Hepatic stellate cell (primary cell): ENCODE measurements around the gene MTMR2.

Experiments used
- DNase-seq: peaks from one replicate; pipeline ENCODE4 v3.0.0; 2011; ENCODE audit warnings: low spot score

MTMR2 gene

GRCh38 chr11:95923728-95924413, at the start of gene MTMR2:
Gene MTMR2 (minus strand): TSS chr11:95924107. CDS start chr11:95923954, 153 bp downstream.
- DNase-seq, result peak; percentile 74

DNA sequence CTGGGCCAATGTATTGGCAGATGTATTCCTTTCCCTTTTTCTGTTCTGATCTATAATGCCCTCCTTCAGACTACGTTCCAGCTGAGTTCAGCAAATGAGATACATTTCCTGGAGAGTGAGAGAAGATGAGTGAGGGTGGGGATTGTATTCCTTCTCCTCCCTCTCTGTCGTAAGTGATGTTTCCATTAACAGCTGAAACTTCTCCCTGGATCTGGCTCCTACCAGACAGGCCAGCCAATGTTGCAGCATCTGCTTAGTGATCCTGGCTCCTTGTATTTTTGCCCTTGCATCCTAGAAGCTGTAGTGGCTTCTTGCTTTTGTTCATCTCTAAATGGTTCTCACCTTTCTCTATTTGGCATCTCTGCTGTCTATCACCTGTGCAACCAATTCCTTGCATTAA, 48.2 kb upstream of the MTMR2 start:
- no peak for DNase-seq

DNA sequence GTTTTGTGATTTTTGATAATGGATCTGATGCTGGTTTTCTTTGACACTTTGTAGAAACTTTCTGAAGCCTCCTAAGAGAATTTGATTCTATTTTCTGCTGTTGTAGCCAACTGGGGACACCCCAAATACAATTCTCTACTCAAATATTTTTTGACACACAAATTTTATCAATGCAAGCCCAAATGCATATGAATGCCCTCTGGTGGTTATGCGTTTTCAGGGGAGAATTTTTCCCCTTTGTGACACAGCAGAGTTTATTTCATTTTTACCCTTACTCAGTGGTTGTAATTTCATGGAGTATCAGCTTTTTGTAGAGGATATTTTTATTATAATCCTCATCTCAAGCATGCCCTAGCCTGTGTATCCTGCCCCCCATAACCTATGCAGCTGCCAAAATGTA, 44.7 kb upstream of the MTMR2 start:
- no peak for DNase-seq

GRCh38 chr11:95964281-95964680, 40.4 kb upstream of the MTMR2 start:
- no peak for DNase-seq

DNA sequence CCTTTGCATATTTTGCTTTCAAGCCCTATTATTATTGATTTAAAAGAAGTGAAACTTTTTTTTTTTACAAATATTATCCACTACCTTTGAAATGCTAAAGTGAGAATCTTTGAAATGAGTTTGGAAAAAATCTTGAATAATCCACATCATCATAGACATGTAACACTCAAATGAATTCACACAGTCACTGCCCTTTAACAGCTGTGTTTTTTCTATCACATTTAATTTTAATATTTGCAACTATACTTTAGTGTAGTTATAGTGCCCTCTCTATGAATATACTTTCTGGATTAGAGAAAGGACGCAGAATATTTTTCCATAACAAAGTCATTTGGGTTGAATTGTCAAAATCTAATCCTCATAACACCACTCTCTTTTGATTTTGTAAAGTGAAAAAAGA, 37.9 kb upstream of the MTMR2 start:
- DNase-seq, result no peak

DNA sequence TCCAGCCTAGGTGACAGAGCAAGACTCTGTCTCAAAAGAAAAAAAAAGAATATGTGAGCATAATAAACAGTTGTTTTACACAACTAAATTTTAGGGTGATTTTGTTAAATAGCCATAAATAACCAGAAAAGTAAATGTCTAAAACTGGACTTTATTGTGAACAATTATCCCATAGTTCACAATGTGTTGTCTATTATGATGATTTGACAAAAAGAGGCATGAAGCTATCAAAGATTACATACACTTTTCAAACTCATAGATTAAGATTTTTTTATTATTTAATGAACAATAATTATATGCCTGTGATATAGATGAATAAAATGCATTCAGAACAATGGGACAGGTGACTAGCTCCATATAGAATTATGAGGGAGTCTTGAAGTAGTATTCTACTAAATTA, 27.0 kb upstream of the MTMR2 start:
- no peak for DNase-seq

DNA sequence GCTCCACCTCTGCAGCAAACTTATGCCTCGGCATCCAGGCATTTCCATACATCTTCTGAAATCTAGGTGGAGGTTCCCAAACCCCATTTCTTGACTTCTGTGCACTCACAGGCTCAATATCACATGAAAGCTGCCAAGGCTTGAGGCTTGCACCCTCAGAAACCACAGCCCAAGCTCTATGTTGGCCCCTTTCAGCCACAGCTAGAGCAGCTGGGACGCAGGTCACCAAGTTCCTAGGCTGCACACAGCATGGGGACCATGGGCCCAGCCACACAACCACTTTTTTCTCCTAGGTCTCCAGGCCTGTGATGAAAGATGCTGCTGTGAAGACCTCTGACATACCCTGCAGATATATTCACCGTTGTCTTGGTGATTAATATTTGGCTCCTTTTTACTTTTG, 24.7 kb upstream of the MTMR2 start:
- no peak for DNase-seq

- no peak for DNase-seq
Measured at GRCh38 chr11:95944623-95945022, 20.7 kb upstream of the MTMR2 start.

- DNase-seq, result no peak
Measured at GRCh38 chr11:95943546-95943945, 19.6 kb upstream of the MTMR2 start.

DNA sequence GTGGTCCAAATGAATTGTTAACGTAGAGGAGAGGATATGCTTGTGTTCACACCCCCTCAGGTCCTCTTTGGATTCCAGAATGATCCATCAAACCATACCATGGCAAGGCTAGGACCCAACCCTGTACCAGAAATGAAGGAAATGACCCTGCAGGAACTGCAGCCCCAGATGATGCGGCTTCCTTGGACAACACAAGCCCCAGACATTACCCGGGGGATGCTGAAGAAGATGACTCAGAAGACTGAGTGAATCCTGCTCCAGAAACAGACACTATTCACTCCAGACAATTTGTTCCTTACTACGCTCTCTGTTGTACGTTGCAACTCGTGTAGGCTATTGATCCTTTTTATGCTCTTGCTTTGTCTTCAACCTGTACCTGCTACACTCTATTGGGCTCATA, 15.2 kb upstream of the MTMR2 start:
- DNase-seq, result no peak

DNA sequence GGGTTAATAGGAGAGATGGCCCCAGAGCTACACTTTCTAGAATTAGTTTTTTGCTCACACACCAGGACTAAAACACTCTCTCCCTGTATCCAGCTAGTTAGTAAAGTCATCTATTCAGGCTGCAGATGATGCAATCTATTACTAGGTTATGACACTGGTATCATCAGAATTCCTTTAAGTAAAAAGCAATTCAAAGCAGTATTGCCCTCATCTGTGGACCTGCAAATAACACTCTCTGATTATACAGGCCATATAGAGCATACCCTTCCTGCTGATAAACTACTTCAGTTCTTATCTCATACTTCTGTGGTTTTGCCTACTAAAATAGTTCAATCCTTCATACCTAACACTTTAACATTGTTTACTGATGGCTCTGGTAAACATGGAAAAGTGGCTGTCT, 13.5 kb upstream of the MTMR2 start:
- no peak for DNase-seq

GRCh38 chr11:95933594-95933993, 9.7 kb upstream of the MTMR2 start:
- DNase-seq, result no peak

- DNase-seq, result no peak
Measured at GRCh38 chr11:95931916-95932315, 8.0 kb upstream of the MTMR2 start.

- DNase-seq, result no peak
Measured at GRCh38 chr11:95930948-95931347, 7.0 kb upstream of the MTMR2 start.

- no peak for DNase-seq
Measured at GRCh38 chr11:95926726-95927125, 2.8 kb upstream of the MTMR2 start.

GRCh38 chr11:95925011-95925410, 1.1 kb upstream of the MTMR2 start:
- no peak for DNase-seq

DNA sequence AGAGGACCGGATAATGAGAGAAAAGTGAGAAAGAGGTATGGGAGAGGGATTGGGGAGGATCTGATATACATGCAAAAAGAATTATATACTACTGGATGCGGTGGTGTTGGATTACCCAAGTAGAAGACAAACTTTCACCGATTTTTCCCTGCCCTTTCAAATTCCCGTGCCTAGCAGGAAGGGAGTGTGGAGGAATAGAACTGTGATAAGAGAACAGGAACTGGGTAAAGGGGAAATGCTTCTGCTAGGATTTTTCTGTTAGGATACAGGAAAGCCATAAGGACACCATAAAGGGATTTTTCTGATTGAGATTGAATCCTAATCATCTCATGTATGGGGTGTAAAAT, 480 bp upstream of the MTMR2 start:
- DNase-seq, result no peak

DNA sequence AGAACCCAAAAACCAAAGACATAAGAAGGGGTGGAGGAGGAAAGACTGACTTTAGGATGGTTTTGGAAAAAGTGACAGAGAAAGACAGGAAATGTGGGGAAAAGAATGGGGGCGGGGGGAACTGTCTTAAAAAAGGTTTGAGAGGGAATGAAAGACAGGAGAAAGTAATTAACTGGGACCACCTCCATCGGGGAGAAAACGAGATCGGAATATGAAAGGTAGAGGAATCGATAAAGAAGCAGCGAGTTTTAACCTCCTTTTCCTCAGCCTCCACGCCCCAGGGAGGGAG, 524 bp downstream of the MTMR2 start:
- no peak for DNase-seq

DNA sequence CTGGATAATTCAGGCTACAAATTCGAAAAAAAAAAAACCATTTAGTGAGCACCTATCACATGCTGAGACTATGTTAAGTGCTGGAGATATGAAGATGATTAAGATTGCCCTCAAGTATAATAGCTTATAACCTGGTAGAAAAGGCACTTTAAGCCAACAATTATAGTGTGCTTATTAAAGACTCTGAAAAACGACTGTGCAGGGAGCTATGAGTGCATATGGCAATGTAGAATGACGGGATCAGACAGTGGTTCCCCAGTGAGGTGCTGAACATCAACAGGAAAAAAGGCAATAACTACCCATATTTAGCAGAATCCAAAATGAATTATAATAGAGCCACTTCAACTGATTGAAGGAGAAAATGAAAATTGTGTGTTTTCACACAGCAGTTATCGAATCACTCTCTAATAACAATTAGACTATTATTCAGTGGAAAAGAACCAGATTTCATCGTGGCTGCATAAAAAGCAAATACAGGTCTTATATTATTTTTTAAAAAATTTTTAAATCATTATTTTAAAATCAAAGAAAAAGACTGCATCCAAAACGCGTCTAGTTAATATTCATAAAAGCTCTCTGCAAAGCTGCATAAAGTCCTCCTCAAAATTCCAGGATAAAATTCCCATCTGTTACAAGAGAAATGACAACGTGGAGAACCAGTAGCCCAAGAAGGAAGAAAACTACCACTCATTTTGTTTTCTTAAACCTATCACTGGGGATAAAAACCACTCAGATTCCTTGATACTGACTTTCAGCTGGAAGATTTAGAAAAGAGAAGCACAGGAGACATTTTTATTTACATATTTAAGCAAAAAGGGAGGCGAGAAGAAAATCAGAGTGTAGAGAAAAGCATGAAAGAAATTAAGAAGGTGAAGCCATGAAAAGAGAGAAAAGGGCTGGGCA, 1.1 kb downstream of the MTMR2 start:
- no peak for DNase-seq

- DNase-seq, result no peak
Measured at GRCh38 chr11:95922099-95922498, 1.8 kb downstream of the MTMR2 start.

DNA sequence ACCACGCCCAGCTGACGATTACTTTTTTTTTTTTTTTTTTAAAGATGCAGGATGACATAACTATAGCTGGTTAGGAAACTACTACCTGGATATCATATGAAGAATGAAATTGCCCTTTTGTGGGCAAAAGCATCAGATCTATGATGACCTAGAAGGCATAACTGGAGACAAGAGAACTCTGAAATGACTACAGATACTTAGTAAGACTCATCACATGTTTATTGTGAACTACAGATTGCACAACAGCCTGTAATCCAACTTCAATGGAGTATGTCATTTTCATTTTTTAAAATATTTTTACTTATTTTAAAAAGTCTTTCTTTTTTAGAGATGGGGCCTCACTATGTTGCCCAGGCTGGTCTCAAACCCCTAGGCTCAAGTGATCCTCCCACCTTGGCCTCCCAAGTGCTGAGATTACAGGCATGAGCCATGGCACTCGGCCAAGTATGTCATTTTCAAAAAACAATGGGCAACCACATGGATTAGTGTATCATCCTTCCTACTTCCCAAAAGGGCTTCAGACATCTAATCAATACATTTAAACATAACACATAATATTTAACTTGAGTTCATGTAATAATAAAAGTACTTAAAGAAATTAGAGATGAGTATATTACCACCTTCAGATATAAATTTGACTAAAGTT, 3.3 kb downstream of the MTMR2 start:
- no peak for DNase-seq

DNA sequence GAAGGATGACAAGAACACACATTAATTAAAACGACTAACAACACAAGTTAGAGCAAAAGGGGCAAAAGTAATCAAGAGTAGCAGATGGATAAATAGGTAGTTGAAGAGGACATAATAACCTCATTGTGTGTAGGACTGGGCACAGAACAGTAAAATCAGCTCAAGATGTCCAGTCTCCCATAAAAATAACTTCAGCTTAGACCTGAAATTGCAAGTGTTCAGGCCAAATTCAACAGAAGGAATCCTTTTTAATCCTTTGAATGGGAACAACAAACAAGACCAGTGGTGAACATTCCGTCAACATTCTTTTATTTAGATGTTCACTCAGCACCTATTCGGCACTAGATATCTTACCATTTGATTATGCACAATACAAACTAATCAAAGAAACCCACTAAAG, 4.4 kb downstream of the MTMR2 start:
- DNase-seq, result no peak

- DNase-seq, result no peak
Measured at GRCh38 chr11:95918720-95919119, 5.2 kb downstream of the MTMR2 start.
